HG02885 (cell line): Measurements from ENCODE around the gene ADAM12.

Experiments
- ATAC-seq: cut with Tn5 transposase; IDR thresholded peaks from one replicate; pipeline ENCODE4 v1.9.1; 2021; ENCODE audit warnings: mild to moderate bottlenecking; ENCODE audit not compliant: unreplicated experiment, poor library complexity

The ADAM12 gene

DNA sequence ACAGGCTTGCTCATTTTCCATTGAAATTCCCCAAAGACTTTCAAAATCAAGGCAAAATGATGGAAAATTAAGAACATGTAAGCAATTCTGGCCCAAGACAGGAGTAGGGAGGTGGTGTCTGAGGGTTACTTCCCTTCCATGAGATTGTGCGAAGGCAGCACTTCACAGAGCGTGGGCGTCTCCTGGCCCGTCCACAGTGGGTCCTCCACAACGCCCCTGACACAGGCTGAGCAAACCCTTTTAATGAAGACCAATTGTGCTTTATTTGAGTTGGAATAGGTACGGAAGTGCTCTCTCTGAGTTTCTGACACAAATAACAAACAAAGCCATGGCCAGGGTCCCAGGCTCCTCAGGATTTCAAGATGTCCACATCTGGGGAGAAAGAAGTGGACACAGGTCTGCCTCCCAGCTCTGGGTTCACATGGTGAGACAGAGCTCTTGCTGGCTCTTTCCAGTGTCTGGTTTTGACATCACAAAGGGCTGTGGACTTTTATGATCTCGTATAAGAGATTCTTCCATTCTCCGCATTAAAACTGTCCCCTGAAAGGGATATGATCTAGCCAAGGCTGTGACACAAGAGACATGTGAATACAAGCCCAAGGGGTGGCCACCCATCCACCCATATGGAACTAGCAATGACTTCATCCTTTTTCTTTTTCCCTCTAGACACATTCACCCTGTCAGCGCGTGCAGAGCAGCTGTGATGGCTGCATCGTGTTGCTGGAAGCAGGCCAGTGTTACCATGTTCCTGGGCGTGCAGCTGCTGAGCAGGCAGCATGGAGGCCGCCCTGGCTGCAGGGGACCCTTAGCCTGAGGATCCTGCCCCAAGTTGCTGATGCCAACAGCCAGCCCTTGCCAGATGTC is 145.6 kb downstream of the ADAM12 start:
- no peak for ATAC-seq

- ATAC-seq, result no peak
Observed at GRCh38 chr10:126240483-126240882, 147.8 kb downstream of the ADAM12 start.

GRCh38 chr10:126239844-126240243 is 148.4 kb downstream of the ADAM12 start:
- no peak for ATAC-seq

DNA sequence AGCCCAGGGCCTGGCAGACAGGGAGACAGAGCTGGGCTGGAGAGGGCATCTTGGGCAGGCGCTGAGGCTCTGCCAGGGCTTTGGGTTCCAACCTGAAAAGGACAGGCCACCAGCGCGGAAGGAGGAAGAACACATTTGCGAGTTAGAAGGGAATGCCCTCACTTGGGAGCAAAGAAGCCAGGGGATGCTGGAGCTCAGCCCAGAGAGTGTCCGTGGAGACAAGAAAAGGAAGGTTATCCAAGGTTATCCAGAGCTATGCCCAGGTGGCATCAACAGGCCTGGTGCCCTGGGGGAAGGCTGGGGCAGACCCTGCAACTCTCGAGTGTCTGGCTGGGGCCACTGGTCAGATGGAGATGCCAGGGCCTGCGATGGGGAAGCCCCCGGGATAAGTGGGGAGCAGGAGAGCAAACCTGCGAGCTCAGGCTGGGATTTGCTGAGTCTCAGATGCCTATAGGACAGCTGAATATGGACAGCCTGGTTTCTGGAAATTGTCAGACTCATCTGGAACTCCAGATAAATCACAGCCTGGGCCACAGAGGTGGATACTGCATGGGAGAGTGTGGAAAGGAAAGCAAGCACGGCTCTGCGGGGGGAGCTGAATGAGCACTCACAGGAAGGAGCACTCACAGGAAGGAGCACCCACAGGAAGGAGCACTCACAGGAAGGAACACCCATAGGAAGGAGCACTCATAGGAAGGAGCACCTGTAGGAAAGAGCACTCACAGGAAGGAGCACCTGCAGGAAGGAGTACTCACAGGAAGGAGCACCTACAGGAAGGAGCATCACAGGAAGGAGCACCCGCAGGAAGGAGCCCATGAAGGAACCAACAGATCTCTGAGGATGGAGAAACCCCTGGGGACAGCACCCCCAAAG is 152.1 kb downstream of the ADAM12 start:
- ATAC-seq, result no peak

DNA sequence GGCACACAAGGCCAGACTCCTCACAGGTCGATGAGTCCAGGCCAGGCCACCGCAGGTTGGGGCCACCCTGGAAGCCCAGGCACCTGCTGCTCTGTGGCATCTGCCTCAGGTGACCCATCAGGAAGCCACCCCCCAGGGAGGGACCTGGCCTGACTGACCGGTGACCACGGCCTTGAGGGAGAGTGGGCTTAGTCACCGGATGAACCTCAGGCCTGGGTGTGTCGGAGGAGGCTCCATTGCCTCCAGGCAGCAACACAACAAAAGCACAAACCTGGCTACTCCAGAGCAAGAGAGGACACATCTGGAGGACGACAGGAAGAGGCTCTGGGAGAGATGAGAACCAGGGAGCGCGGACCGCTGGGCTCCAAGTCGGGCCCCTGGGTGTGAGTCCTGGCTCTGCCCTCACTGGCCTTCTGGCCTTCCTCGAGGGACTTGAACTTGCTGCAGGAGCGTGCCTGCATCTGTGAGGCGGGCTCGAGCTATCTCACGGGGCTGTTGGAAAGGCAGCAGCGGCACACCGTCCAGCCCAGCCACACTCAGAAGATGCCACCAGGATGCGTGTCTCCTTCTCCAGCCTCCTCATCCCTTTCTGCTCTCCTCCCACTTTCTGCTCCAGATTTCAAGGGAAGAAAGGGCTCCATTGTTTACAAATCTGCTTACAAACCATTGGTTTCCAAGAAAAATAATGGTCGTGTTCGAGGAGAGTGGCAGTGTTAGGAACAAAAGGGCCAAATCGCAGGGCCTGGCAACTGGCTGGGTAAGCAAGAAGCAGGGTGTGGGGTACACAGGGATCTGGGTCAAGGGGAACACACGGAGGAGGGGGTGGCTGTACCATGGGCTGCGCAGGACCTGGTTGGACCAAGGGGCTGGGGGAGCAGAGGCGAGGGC is 152.9 kb downstream of the ADAM12 start:
- no peak for ATAC-seq

- no peak for ATAC-seq
Observed at GRCh38 chr10:126234630-126235029, 153.6 kb downstream of the ADAM12 start.

DNA sequence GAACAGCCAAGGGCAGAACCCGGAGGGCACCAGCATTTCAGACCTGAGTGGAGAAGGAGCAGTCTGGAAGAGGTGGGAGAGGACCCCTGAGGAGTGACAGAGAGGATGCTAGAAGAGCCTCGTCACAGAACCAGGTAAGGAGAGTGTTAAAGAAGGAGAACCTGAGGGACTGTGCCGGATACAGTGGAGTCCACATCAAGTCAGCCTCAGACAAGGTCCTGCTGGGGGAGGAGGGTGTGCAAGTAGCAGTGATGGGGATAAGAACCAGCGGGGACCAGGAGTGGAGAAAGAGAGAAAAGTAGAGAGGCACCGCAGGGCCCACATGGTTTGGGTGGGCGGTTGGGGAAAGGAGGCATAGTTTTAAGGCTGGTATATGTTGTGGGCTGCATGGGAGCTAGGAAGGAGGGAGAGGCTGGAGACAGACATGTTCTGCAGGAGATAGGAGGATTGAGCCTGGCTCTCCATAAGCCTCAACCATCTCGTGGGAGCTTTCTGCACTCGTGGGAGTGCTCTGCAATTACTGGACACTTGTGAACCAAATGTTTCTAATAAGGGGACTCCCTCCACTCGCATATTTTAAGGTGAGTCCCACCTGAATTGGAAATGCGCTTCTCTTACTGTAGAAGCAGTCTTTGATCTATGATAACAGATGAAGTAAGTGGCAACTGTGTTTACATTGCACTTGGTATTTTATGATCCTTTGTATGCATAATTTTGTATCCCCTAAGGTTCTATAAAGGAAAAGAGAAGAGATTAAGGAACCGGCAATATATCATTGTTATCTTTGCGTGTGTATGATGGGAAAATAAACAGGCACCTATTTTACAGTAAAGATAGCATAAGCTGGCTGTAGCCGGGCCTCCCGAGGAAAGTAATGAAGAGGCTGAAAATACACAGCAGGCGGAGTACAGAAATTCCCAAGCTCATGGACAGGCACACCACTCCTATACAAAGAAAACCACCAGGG is 154.8 kb downstream of the ADAM12 start:
- no peak for ATAC-seq

DNA sequence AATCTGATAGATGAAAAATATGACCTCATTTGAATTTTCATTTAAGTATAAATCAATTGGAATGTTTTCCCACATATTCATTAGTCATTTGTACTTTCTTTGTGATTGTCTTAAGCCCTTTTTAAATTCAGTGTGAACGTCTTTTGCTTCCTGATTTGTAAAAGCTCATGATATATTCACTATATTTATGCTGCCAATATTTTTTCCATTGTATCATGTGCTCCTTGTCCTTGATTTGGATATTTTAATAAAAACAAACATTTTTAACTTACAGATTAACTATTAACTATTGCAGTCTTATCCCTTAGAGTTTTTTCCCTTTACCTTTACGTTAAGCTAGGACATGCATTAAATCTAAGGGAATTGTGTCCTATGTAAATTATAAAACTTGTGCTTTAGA is 157.7 kb downstream of the ADAM12 start:
- ATAC-seq, result no peak

DNA sequence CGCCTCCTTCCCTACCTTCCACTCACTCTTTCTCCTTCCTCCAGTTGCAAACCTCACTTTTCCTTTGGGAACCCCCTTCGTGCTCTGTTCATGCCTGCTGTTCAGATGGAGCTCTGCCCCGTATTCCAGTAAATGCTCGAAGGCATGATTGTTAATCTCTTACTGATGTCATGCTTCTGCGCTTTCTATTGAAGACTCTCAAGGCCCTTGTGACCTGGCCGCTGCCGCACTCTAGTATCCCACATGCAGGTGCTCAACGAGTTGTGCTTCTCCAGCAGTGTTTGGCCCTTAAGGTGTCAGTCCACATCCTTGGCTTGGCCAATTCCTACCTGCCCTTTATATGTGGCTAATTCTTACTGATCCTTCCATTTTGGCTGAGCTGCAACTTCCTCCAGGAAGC is 158.6 kb downstream of the ADAM12 start:
- ATAC-seq, result no peak

GRCh38 chr10:126227762-126228134 is 160.5 kb downstream of the ADAM12 start:
- ATAC-seq, result no peak

- no peak for ATAC-seq
Observed at GRCh38 chr10:126226988-126227761, 161.1 kb downstream of the ADAM12 start.

GRCh38 chr10:126226205-126226604 is 162.1 kb downstream of the ADAM12 start:
- no peak for ATAC-seq

- ATAC-seq, result no peak
Observed at GRCh38 chr10:126225672-126226008, 162.6 kb downstream of the ADAM12 start.

- no peak for ATAC-seq
Observed at GRCh38 chr10:126224967-126225671, 163.2 kb downstream of the ADAM12 start.

DNA sequence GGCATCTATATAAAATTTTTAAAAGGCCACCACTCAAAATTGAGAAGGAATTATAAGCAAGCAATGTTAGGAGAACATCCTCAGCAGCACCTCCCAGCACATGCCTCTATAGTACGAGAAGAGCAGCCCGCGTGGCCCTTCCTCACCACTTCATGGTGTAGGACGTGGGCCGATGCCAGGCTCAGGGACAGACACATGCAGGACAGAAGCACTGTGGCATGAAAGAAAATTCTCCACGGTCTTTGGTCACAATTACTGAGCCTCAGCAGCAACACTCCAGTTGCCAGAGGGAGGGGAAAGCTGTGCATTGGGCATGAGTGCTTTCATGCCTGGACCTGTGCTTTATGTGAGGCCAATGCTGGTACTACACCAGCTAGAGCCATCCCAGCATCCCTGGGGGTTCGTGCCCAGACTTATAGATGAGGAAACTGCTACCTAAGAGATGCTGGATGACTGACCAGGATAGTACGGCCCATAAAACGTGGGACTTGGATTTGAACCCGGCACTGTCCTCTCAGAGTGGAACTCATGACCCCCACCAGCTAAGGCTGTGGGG is 164.7 kb downstream of the ADAM12 start:
- ATAC-seq, result no peak

DNA sequence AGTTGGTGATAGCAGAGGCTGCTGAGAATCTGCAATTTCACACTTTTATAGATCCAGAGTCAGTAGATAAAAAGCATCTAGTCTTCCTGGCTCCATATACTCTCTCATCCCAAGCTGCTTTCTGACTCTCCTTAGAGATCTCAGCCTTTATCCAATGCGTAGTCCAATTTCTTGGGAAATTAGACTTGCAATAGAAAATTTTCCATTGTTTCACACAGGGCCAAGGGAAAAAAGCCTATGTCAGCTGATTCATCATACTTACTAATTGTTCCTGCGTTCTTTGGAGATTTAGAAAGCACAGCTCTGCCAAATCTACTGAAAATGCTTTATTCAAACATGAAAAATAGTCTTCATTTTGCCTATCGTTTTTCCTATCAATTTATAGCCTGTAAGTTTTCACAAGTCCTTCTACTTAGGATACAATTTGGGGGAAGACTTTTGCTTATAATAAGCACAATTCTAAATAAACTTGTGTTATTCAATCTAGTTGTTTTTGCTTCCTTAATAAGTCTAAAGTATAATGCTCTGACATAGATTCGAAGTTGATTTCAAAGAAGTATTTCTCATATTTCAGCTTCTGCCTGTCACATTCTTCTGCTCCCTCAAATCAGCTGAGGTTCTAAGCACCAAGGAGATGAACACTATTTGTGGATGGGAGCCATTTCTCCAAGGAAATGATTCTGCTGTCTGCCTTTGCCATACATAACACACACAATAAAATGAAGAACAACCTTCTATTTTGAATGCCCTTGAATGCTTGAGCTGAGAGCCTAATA is 165.4 kb downstream of the ADAM12 start:
- no peak for ATAC-seq

- no peak for ATAC-seq
Observed at GRCh38 chr10:126221874-126222273, 166.4 kb downstream of the ADAM12 start.
